Kidney epithelial cell (primary cell): ENCODE data around the gene DCLRE1C. TPM values are rescaled to one million over a fixed set of nuclear protein-coding genes. Genes with fewer than 3 reads are reported as not detected.
"Not testable (repeated sequence)": the region's sequence is repeated elsewhere in the genome, so short reads cannot be mapped to it uniquely, and the experiment has no call there.

Source experiments
- DNase-seq: peaks from one replicate; pipeline ENCODE4 v3.0.0-alpha.2; 2010; ENCODE audit warnings: low read depth
- H3K27me3 ChIP-seq: 2 replicates; pipeline ENCODE4 v1.6.0; 2011; ENCODE audit warnings: low read length; ENCODE audit not compliant: control insufficient read depth, insufficient read depth
- H3K36me3 ChIP-seq: 2 replicates; pipeline ENCODE4 v1.5.1; 2011; ENCODE audit warnings: low read length; ENCODE audit not compliant: control insufficient read depth, insufficient read depth
- H3K4me3 ChIP-seq: 2 replicates; pipeline ENCODE4 v1.5.1; 2011; ENCODE audit warnings: low read depth, mild to moderate bottlenecking, control low read depth, low read length
- total RNA-seq: library from RNA; depleted of rRNA; stranded (reverse); fragments of >200 nt; gene quantifications from 2 replicates; pipeline ENCODE4 v1.2.3, GENCODE V29; 2015
- TF ChIP-seq, protein P1 (sequence below): IDR thresholded peaks from 2 replicates; pipeline ENCODE4 v1.5.1; 2011; ENCODE audit warnings: mild to moderate bottlenecking, moderate library complexity, low read length, control low read depth, inconsistent platforms; ENCODE audit not compliant: insufficient read depth, poor library complexity, severe bottlenecking

Gene DCLRE1C
- total RNA-seq, 1 donor from 2014 or later = 10.3 TPM

DNA sequence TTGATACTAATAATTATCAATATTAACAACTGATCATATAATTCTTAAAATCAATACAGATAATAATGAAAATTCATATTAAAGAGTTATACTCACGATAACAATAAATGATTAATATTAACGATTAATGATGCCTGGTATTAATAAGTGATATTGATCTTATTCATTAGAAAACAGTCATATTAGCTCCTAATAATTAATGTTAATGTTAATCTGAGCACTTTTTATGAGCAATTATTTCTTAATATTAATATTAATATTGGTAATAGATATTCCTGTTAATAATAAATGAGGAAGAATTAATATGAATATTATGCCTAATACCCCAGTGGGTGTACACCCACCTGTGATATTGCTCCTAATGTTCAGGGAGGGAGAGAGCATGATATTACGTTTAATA lies 28.8 kb upstream of the DCLRE1C start:
- no peaks in the 10 kb centered on the region for H3K36me3 ChIP-seq
- H3K27me3 ChIP-seq = no peaks in the 10 kb centered on the region
- no peak overlapping the region for H3K4me3 ChIP-seq
- TF ChIP-seq, protein P1, sequence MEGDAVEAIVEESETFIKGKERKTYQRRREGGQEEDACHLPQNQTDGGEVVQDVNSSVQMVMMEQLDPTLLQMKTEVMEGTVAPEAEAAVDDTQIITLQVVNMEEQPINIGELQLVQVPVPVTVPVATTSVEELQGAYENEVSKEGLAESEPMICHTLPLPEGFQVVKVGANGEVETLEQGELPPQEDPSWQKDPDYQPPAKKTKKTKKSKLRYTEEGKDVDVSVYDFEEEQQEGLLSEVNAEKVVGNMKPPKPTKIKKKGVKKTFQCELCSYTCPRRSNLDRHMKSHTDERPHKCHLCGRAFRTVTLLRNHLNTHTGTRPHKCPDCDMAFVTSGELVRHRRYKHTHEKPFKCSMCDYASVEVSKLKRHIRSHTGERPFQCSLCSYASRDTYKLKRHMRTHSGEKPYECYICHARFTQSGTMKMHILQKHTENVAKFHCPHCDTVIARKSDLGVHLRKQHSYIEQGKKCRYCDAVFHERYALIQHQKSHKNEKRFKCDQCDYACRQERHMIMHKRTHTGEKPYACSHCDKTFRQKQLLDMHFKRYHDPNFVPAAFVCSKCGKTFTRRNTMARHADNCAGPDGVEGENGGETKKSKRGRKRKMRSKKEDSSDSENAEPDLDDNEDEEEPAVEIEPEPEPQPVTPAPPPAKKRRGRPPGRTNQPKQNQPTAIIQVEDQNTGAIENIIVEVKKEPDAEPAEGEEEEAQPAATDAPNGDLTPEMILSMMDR = no peak
- no peak for DNase-seq

GRCh38 chr10:14975672-14976273 lies 21.9 kb upstream of the DCLRE1C start:
- TF ChIP-seq, protein P1 = peak; percentile 5

DNA sequence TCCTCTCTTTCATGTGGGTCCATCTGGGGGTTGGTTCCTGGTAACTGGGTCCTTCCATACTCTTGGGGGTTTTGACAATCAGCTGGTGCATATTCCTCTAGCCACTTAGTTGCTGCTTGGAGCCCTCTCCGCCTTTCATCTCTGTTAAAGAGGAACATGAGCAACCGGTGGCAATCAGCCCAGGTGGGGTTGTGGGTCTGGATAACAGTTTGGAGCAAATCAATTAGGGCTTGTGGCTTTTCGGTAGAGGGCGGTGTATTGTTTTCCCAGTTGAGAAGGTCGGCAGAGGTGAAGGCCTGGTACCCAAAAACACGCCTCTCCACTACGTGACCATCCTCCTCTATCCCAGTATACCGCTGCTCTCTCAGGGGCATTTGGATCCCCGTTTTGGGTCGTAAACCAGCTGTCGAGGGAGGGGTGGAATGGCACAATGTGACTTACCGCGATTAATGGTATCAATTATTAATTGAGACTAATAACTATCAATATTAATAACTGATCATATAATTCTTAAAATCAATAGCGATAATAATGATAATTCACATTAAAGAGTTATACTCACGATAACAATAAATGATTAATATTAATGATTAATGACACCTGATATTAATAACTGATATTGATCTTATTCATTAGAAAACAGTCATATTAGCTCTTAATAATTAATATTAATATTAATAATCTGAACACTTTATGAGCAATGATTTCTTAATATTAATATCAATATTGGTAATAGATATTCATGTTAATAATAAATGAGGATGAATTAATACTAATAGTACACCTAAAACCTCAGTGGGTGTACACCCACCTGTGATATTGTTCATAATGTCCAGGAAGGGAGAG lies 20.5 kb upstream of the DCLRE1C start:
- not testable (repeated sequence) for H3K27me3 ChIP-seq, DNase-seq, H3K36me3 ChIP-seq, H3K4me3 ChIP-seq

More at GRCh38 chr10:14975672-14976273, 21.9 kb upstream of the DCLRE1C start:
- DNase-seq = no peak
- Histone ChIP-seq H3K36me3 (no peaks in the 10 kb centered on the region), H3K4me3 (no peak overlapping the region), H3K27me3 (no peaks in the 10 kb centered on the region)

DNA sequence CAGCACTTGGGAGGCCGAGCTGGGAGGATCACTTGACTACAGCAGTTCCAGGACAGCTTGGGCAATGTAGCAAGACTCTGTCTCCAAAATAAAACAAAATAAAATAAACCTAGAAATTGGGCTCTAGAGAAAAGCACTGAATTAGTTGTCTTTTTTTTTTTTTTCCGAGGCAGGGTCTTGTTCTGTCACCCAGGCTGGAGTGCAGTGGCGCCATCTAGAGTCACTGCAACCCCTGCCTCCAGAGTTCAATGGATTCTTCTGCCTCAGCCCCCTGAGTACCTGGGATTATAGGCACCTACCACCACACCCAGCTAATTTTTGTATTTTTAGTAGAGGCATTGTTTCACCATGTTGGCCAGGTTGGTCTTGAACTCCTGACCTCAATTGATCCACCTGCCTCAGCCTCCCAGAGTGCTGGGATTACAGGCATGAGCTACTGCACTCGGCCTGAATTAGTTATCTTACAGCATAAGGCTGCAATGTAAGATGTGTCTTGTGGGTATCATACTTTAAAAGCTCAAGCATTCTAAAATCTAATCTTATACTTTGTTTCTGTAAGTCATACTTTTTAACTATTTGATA lies 18.1 kb upstream of the DCLRE1C start:
- DNase-seq = no peak
- H3K36me3 ChIP-seq = no peaks in the 10 kb centered on the region
- no peaks in the 10 kb centered on the region for H3K27me3 ChIP-seq
- no peak overlapping the region for H3K4me3 ChIP-seq
- TF ChIP-seq, protein P1 = peak; percentile 80

GRCh38 chr10:14967897-14968296 lies 14.0 kb upstream of the DCLRE1C start:
- Histone ChIP-seq H3K36me3 (no peaks in the 10 kb centered on the region), H3K4me3 (no peak overlapping the region), H3K27me3 (no peaks in the 10 kb centered on the region)
- TF ChIP-seq, protein P1 = no peak
- DNase-seq = no peak
